Prostate gland (tissue), 2 donors: Measurements from ENCODE around the gene ARHGAP9. TPM values are rescaled to one million over a fixed set of nuclear protein-coding genes. Genes with fewer than 3 reads are reported as not detected.
A peak's percentile ranks its signal among the peaks of the same experiment; 100 is the strongest.

Source experiments
- DNase-seq: peaks from one replicate; pipeline ENCODE4 v3.0.0-alpha.2; 2019; ENCODE audit warnings: low spot score
- H3K27ac ChIP-seq, 2 donors: fragments of 200-600 bp; sonication (generic); 2 replicates each; pipeline ENCODE4 v1.5.1; 2017 to 2019
- H3K27me3 ChIP-seq: fragments of 200-600 bp; sonication (generic); replicated peaks from 2 replicates; pipeline ENCODE4 v1.5.1; 2019; ENCODE audit not compliant: insufficient read depth
- H3K36me3 ChIP-seq, 2 donors: fragments of 200-600 bp; sonication (generic); 1 replicate in 1 of 2; 2 replicates in 1 of 2; pipeline versions ENCODE4 v1.5.1 to v1.8.1; 2017 to 2019
- H3K4me1 ChIP-seq: fragments of 200-600 bp; sonication (generic); replicated peaks from 2 replicates; pipeline ENCODE4 v1.5.1; 2019
- H3K4me3 ChIP-seq, 2 donors: fragments of 200-600 bp; sonication (generic); 2 replicates each; pipeline ENCODE4 v1.5.1; 2017 to 2019
- H3K9me3 ChIP-seq: fragments of 200-600 bp; sonication (generic); 2 replicates; pipeline ENCODE4 v1.5.1; 2017
- POLR2A ChIP-seq: fragments of 450-650 bp; IDR thresholded peaks from one replicate; pipeline ENCODE4 v1.6.1; 2016; ENCODE audit warnings: antibody characterized with exemption, mild to moderate bottlenecking
- POLR2AphosphoS5 ChIP-seq: sonication (generic); formaldehyde crosslinking; IDR thresholded peaks from one replicate; pipeline ENCODE4 v1.6.1; 2017; ENCODE audit warnings: antibody characterized with exemption
- WGBS: methylation state at CpG from one replicate; pipeline ENCODE4 v1.1.5; 2018; 5-methylcytosine and 5-hydroxymethylcytosine counted together
- intact Hi-C: fragments of 100-400 bp; cut with DNase I; formaldehyde crosslinking; loops from one replicate; pipeline ENCODE4 v1.14.2; 2022
- total RNA-seq, 2 donors: library from RNA; depleted of rRNA; stranded (reverse); fragments of >200 nt; gene quantifications; one replicate each; pipeline ENCODE4 v1.1.0, GENCODE V29; 2016
- TF ChIP-seq, protein P1 (sequence below), 4 experiments: fragments of 200-600 bp in 2 of 4; fragments of 450-650 bp in 2 of 4; sonication (generic) in 2 of 4; IDR thresholded peaks; 1 replicate in 3 of 4; 2 replicates in 1 of 4; pipeline ENCODE4 v1.5.1; 2016 to 2019; ENCODE audit warnings: antibody characterized with exemption in 4 of 4, mild to moderate bottlenecking in 2 of 4, moderate library complexity in 2 of 4

The ARHGAP9 gene
- total RNA-seq, 2 donors from 2014 or later, result 3.5 to 13.6 TPM

DNA sequence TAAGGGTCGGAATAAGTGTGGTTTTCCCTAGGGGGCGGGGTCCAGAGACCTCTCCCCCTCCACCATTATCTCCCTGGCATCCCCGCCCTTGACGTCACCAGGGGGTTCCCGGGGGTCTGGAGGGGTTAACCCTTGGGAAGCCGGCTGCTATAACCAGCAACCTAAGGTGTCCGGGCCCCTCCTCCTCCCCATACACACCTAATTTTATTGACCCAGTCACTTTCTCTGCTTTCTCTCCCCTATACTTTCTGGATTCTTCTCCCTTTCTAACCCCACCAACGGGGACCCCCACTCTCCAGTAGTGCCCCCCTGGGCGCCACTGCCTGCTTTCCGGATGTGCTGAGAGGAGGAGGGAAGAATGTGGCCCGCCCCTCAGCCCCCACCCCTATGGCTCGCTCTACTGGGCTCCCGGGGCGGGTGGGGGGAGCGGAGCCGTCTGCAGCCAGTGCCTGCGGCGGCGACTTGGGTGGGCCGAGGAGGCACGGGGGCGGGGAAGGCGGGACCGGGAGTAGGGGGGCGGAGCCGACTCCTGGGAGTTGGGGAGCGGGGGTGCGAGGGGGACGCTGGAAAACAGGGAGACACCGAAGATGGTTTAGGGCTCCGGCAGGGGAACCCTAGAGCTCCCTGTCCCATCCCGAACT lies 18.3 kb downstream of the ARHGAP9 start:
- WGBS, result 2% methylated on average over 32 of the region's 32 CpGs
- Histone ChIP-seq H3K4me1 (peaks cover 9% of the 10 kb centered on the region), H3K4me3 (peak overlapping the region; percentile 55 to 60), H3K9me3 (no peaks in the 10 kb centered on the region), H3K36me3 (no peaks in the 10 kb centered on the region), H3K27ac (peak overlapping the region; percentile 86 to 89), H3K27me3 (no peaks in the 10 kb centered on the region)
- DNase-seq, result peak; percentile 41
- TF ChIP-seq, protein P1, sequence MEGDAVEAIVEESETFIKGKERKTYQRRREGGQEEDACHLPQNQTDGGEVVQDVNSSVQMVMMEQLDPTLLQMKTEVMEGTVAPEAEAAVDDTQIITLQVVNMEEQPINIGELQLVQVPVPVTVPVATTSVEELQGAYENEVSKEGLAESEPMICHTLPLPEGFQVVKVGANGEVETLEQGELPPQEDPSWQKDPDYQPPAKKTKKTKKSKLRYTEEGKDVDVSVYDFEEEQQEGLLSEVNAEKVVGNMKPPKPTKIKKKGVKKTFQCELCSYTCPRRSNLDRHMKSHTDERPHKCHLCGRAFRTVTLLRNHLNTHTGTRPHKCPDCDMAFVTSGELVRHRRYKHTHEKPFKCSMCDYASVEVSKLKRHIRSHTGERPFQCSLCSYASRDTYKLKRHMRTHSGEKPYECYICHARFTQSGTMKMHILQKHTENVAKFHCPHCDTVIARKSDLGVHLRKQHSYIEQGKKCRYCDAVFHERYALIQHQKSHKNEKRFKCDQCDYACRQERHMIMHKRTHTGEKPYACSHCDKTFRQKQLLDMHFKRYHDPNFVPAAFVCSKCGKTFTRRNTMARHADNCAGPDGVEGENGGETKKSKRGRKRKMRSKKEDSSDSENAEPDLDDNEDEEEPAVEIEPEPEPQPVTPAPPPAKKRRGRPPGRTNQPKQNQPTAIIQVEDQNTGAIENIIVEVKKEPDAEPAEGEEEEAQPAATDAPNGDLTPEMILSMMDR (IDR thresholded peaks at IDR 0.05), result no peak
- TF ChIP-seq POLR2A, result no peak
- no peak for TF ChIP-seq POLR2AphosphoS5
- intact Hi-C loops, result loop anchor here (10.0 kb wide), 1 partner anchor 163 kb away; no protein-coding TSS in a partner anchor

DNA sequence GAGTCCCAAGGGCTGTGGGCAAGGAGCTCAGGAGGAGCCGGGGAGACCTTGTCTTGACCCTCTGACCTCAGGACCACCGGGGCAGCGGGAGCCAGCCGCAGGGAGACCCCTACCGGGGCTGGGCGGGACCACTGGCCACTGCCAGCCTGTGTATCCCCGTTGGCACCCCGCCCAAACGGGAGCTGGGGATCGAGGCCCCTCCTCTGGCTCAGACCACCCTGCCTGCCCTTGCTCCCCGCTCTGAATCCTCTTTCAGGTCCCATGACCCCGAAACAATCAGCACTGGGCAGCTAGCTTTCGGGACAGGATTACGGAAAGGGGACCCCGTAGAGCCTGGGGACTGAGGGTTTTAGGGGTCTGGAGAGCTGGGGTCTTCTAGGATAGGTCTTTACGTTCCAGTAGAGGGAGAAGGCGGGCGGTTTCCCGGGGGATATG lies 18.8 kb downstream of the ARHGAP9 start:
- WGBS, result 3% methylated on average over 19 of the region's 19 CpGs
- intact Hi-C loops, result loop anchor here (10.0 kb wide), 1 partner anchor 164 kb away; no protein-coding TSS in a partner anchor
- TF ChIP-seq POLR2AphosphoS5, result no peak
- TF ChIP-seq, protein P1 (IDR thresholded peaks at IDR 0.05), result no peak
- no peak for TF ChIP-seq POLR2A
- Histone ChIP-seq H3K27me3 (no peaks in the 10 kb centered on the region), H3K9me3 (no peaks in the 10 kb centered on the region), H3K36me3 (no peaks in the 10 kb centered on the region), H3K27ac (peak overlapping the region; percentile 50 to 86), H3K4me3 (peak overlapping the region; percentile 55 to 60), H3K4me1 (peaks cover 9% of the 10 kb centered on the region)
- no peak for DNase-seq

DNA sequence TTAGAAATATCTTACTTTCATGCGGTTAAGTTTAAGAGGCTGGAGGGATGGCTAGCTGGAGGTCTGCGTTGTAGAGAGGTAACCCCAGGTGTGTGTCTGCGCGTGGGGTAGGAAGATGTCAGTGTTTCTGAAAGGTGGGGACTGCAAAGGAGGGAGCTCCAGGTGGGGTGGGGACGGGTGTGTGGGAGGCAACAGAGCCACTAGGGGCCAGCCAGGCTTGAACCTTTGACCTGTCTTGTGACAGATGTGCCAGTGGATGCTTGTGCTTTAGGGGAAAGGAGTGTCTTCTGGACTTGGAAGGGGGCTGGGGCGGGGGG lies 19.2 kb downstream of the ARHGAP9 start:
- Histone ChIP-seq H3K9me3 (no peaks in the 10 kb centered on the region), H3K4me1 (peaks cover 9% of the 10 kb centered on the region), H3K36me3 (no peaks in the 10 kb centered on the region), H3K4me3 (peak overlapping the region; percentile 55 to 60), H3K27me3 (no peaks in the 10 kb centered on the region), H3K27ac (peak overlapping the region; percentile 82 to 86)
- DNase-seq, result no peak
- 3% methylated on average over 5 of the region's 6 CpGs for WGBS
- intact Hi-C loops, result loop anchor here (10.0 kb wide), 1 partner anchor 164 kb away; no protein-coding TSS in a partner anchor
- TF ChIP-seq, protein P1 (IDR thresholded peaks at IDR 0.05), result no peak
- TF ChIP-seq POLR2A (no peak), POLR2AphosphoS5 (no peak)

DNA sequence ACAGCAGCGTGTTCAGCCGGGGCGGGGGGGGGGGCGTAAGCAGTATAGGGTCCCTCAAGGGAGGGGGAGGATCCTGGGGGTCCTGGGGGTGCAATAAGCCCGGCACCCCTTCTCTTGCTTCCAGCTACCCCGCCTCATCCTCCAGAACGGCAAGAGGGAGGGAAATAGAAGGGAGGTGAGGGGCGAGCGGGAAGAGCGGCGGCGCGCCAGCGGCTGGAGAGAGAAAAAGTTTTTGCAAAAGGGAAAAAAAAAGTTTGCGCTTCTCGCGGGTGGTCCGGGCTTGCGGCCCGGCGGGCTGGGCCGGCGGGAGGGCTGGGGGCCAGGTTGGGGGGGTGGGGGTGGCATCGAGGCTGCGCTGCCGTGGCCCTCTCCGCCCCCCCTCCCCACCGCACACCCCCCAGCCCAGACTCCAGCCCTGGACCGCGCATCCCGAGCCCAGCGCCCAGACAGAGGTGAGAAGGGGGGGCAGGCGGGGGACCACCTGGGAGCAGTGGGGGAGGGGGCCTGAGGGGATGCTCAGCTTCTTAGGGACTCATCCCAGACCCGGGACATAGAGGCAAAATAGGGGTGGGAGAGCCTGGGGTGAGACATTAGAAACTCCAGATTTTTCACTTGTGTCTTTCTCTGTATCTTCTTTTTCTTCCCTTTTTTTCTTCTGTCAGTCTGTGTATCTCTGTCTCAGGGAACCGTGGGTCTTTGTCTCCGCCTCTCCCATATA lies 19.8 kb downstream of the ARHGAP9 start, which contains the start of gene GLI1:
Gene GLI1, plus strand, starts transcription at position 36 of the 718 bp plus-strand sequence. CDS start 3,907 bp downstream, outside the sequence.
- Histone ChIP-seq H3K4me3 (peak within 1 kb of the TSS; percentile 55 to 60), H3K27ac (peak within 1 kb of the TSS; percentile 82 to 86), H3K27me3 (no peaks in the 10 kb centered on the region), H3K9me3 (no peaks in the 10 kb centered on the region), H3K36me3 (no peaks in the 10 kb centered on the region), H3K4me1 (peaks cover 9% of the 10 kb centered on the region)
- WGBS, result under 1% methylated on average over 35 of the region's 36 CpGs
- DNase-seq, result no peak
- TF ChIP-seq POLR2A (no peak), POLR2AphosphoS5 (no peak)
- TF ChIP-seq, protein P1 (IDR thresholded peaks at IDR 0.05), result no peak
- intact Hi-C loops, result loop anchor here (10.0 kb wide), 1 partner anchor 165 kb away; no protein-coding TSS in a partner anchor
